GM12878 (cell line): ENCODE data around the gene CDC7. TPM values are rescaled to one million over a fixed set of nuclear protein-coding genes. Genes with fewer than 3 reads are reported as not detected.
"Not testable (repeated sequence)": the region's sequence is repeated elsewhere in the genome, so short reads cannot be mapped to it uniquely, and the experiment has no call there.

ENCODE experiments used
- ATAC-seq: fragments of 200-7000 bp; cut with Tn5 transposase; 3 replicates; pipeline ENCODE4 v1.9.1; 2020; ENCODE audit warnings: mild to moderate bottlenecking, moderate library complexity
- BruUV-seq: library from RNA; stranded (reverse); fragments of 400-500 nt; replicated peaks from 2 replicates; lab custom pipeline; 2021; lab: Mats Ljungman, UMichigan
- CTCF ChIA-PET: fragments of 300-600 bp; sonication (Branson Sonifier 250); formaldehyde crosslinking; extraction: SDS; loops from one replicate; lab custom pipeline; 2021; ENCODE audit warnings: inconsistent platforms; lab: Yijun Ruan, JAX
- POLR2A ChIA-PET: fragments of 350-600 bp; formaldehyde crosslinking; extraction: SDS; loops from one replicate; lab custom pipeline; 2021; ENCODE audit warnings: inconsistent platforms; lab: Charles Lee
- RAD21 ChIA-PET: fragments of 300-600 bp; sonication (Branson Sonifier 250); formaldehyde crosslinking; loops from one replicate; lab custom pipeline; 2023; ENCODE audit warnings: antibody characterized with exemption; ENCODE audit not compliant: unreplicated experiment; lab: Charles Lee
- SMC1A ChIA-PET: fragments of 300-600 bp; sonication (Branson Sonifier 250); formaldehyde crosslinking; loops from one replicate; lab custom pipeline; 2023; ENCODE audit not compliant: unreplicated experiment, uncharacterized antibody; lab: Charles Lee
- DNase-seq: peaks from one replicate; pipeline ENCODE4 v3.0.0-alpha.2; 2011; ENCODE audit warnings: low read depth, low spot score
- FAIRE-seq: peaks from 3 replicates; lab custom pipeline; 2011; peaks lifted over from hg19 to GRCh38; lab: Jason Lieb, UNC
- H2AFZ ChIP-seq: 2 replicates; pipeline ENCODE4 v1.6.0; 2011; ENCODE audit warnings: low read depth, low read length, control low read depth; ENCODE audit not compliant: control insufficient read depth
- H3K27ac ChIP-seq: 2 replicates; pipeline ENCODE4 v1.5.1; 2011; ENCODE audit warnings: control low read depth; ENCODE audit not compliant: control insufficient read depth, insufficient read depth
- H3K27me3 ChIP-seq, 2 experiments: replicated peaks in 1 of 2; 2 replicates each; pipeline versions ENCODE4 v1.6.0 to v1.6.1; 2011; ENCODE audit warnings: low read length in 1 of 2; ENCODE audit not compliant: control insufficient read depth in 2 of 2, insufficient read depth in 2 of 2
- H3K36me3 ChIP-seq, 2 experiments: 2 replicates each; pipeline ENCODE4 v1.5.1; 2011; ENCODE audit warnings: low read length in 1 of 2; ENCODE audit not compliant: control insufficient read depth in 2 of 2, insufficient read depth in 2 of 2
- H3K4me1 ChIP-seq: 2 replicates; pipeline ENCODE4 v1.6.1; 2011; ENCODE audit warnings: mild to moderate bottlenecking, low read length, moderate library complexity, mixed read lengths; ENCODE audit not compliant: control insufficient read depth, insufficient read depth
- H3K4me2 ChIP-seq: 2 replicates; pipeline ENCODE4 v1.6.0; 2011; ENCODE audit warnings: control low read depth; ENCODE audit not compliant: control insufficient read depth, insufficient read depth
- H3K4me3 ChIP-seq: fragments of 200-600 bp; sonication (generic); 2 replicates; pipeline ENCODE4 v1.5.1; 2016
- H3K79me2 ChIP-seq: 2 replicates; pipeline ENCODE4 v1.6.0; 2011; ENCODE audit warnings: low read length; ENCODE audit not compliant: control insufficient read depth, insufficient read depth
- H3K9ac ChIP-seq: 2 replicates; pipeline ENCODE4 v1.8.0; 2011; ENCODE audit warnings: low read length, control low read depth, mixed read lengths; ENCODE audit not compliant: control insufficient read depth, insufficient read depth
- H3K9me3 ChIP-seq: replicated peaks from 3 replicates; pipeline ENCODE4 v1.5.1; 2011; ENCODE audit warnings: mild to moderate bottlenecking, low read length; ENCODE audit not compliant: control insufficient read depth, insufficient read depth
- H4K20me1 ChIP-seq: 2 replicates; pipeline ENCODE4 v1.6.0; 2011; ENCODE audit not compliant: control insufficient read depth, insufficient read depth
- CBFB ChIP-seq: IDR thresholded peaks from 2 replicates; pipeline ENCODE4 v1.6.1; 2016; ENCODE audit warnings: antibody characterized with exemption, low read depth
- CREB1 ChIP-seq: IDR thresholded peaks from 2 replicates; pipeline ENCODE4 v1.6.1; 2012; ENCODE audit warnings: low read depth, mild to moderate bottlenecking, inconsistent platforms
- HDAC2 ChIP-seq: fragments of 200-600 bp; sonication (generic); IDR thresholded peaks from 2 replicates; pipeline ENCODE4 v1.6.1; 2017
- IKZF2 ChIP-seq, 2 experiments: fragments of 450-650 bp; IDR thresholded peaks; 2 replicates each; pipeline ENCODE4 v1.6.1; 2017; ENCODE audit warnings: mild to moderate bottlenecking in 2 of 2, moderate library complexity in 2 of 2
- RELA ChIP-seq: fragments of 450-650 bp; IDR thresholded peaks from 2 replicates; pipeline ENCODE4 v1.8.0; 2014; ENCODE audit warnings: borderline replicate concordance; ENCODE audit not compliant: partially characterized antibody
- SIN3A ChIP-seq: IDR thresholded peaks from 2 replicates; pipeline ENCODE4 v1.6.1; 2012; ENCODE audit warnings: low read depth, low read length, improper control_type of control experiment
- SUZ12 ChIP-seq: fragments of 200-600 bp; sonication (generic); IDR thresholded peaks from one replicate; pipeline ENCODE4 v1.6.1; 2018; ENCODE audit warnings: antibody characterized with exemption, mild to moderate bottlenecking; ENCODE audit not compliant: unreplicated experiment
- TBL1XR1 ChIP-seq: IDR thresholded peaks from 2 replicates; pipeline ENCODE4 v1.6.1; 2012; ENCODE audit warnings: low read depth, low read length, improper control_type of control experiment
- TCF3 ChIP-seq: IDR thresholded peaks from 2 replicates; pipeline ENCODE4 v1.6.1; 2012; ENCODE audit warnings: low read depth, mild to moderate bottlenecking, low read length, borderline replicate concordance; ENCODE audit not compliant: insufficient read depth
- ZNF217 ChIP-seq: fragments of 450-650 bp; IDR thresholded peaks from 2 replicates; pipeline ENCODE4 v1.6.1; 2017; ENCODE audit warnings: antibody characterized with exemption, mild to moderate bottlenecking
- ZNF24 ChIP-seq: fragments of 450-650 bp; IDR thresholded peaks from 2 replicates; pipeline ENCODE4 v1.6.1; 2017; ENCODE audit warnings: antibody characterized with exemption, mild to moderate bottlenecking
- ZNF592 ChIP-seq: fragments of 450-650 bp; IDR thresholded peaks from 2 replicates; pipeline ENCODE4 v1.6.1; 2017; ENCODE audit warnings: mild to moderate bottlenecking, moderate library complexity
- ZNF622 ChIP-seq: fragments of 450-650 bp; IDR thresholded peaks from 2 replicates; pipeline ENCODE4 v1.6.1; 2017; ENCODE audit warnings: mild to moderate bottlenecking, inconsistent platforms
- WGBS: methylation state at CpG from one replicate; pipeline ENCODE4 v1.1.6; 2016; ENCODE audit warnings: low lambda C conversion rate; ENCODE audit not compliant: insufficient replicate concordance, insufficient coverage; ENCODE audit errors: missing lambda C conversion rate; 5-methylcytosine and 5-hydroxymethylcytosine counted together
- in situ Hi-C: fragments of 300-500 bp; cut with MboI; formaldehyde crosslinking; loops from 9 replicates; pipeline ENCODE4 v1.14.3; 2018; ENCODE audit warnings: mixed read lengths
- intact Hi-C: fragments of 100-400 bp; cut with micrococcal nuclease; formaldehyde crosslinking; loops from one replicate; pipeline ENCODE4 v1.14.2; 2022; ENCODE audit not compliant: unreplicated experiment
- polyA plus RNA-seq, 11 experiments: library from polyadenylated mRNA; depleted of rRNA in 4 of 11; unstranded in 6 of 11; stranded (reverse) in 5 of 11; fragments of >200 nt; fragmentation: Nextera tagmentation in 4 of 11; fragmentation: Illumina TruSeq in 1 of 11; extraction: Ambion mirVana in 4 of 11; extraction: Trizol in 1 of 11; gene quantifications; 1 replicate in 1 of 11; 2 replicates in 10 of 11; pipeline versions ENCODE4 v1.2.1 to v1.2.3, GENCODE V29; 2011 to 2016; ENCODE audit warnings: inconsistent platforms in 2 of 11, missing spikeins in 2 of 11, low read depth in 1 of 11
- total RNA-seq, 4 experiments: library from RNA; depleted of rRNA in 3 of 4; stranded (reverse); fragments of >200 nt in 3 of 4; fragmentation: Illumina TruSeq in 1 of 4; extraction: Trizol in 1 of 4; gene quantifications; 2 replicates each; pipeline versions ENCODE4 v1.2.1 to v1.2.3, GENCODE V29; 2013 to 2021

Gene CDC7
- total and polyA plus RNA-seq, 10 of the 15 experiments (the other 5 are each of a cell fraction or from before 2014, with no cell fraction given) = 14.9 to 37.8 (median 26.0) TPM

GRCh38 chr1:91455896-91456295 lies 44.8 kb upstream of the CDC7 start:
- SMC1A ChIA-PET = no interaction called here
- intact Hi-C loops = no loop called here
- FAIRE-seq = no peak
- no TSS peak for BruUV-seq
- no peak overlapping the region for H3K27ac ChIP-seq
- H3K4me3 ChIP-seq = no peak overlapping the region
- DNase-seq = no peak
- H3K36me3 ChIP-seq = no peaks in the 10 kb centered on the region
- no peak overlapping the region for H2AFZ ChIP-seq
- H3K9ac ChIP-seq = no peak overlapping the region
- POLR2A ChIA-PET = no interaction called here
- no peaks in the 10 kb centered on the region for H3K79me2 ChIP-seq
- RAD21 ChIA-PET = no interaction called here
- no peaks in the 10 kb centered on the region; the same call in 2 of the 3 replicates for H3K9me3 ChIP-seq
- H4K20me1 ChIP-seq = no peaks in the 10 kb centered on the region
- TF ChIP-seq HDAC2 (no peak), IKZF2 (IDR thresholded peaks at IDR 0.05) (no peak), ZNF217 (no peak), ZNF24 (no peak), SIN3A (no peak), ZNF592 (no peak), ZNF622 (no peak), TCF3 (no peak), SUZ12 (no peak), RELA (no peak), CREB1 (no peak), CBFB (no peak), TBL1XR1 (no peak)
- TF ChIP-seq, all 136 proteins: peak for 0
- CTCF ChIA-PET = interaction anchor here (0.6 kb wide), 1 partner anchor 1320 kb away, joined by 3 read pairs; no protein-coding TSS in a partner anchor
- WGBS = 0% methylated on average over 1 of the region's 1 CpG
- no peak for ATAC-seq
- Histone ChIP-seq H3K4me2 (no peak overlapping the region), H3K27me3 (no peaks in the 10 kb centered on the region), H3K4me1 (no peaks in the 10 kb centered on the region)
- in situ Hi-C loops = no loop called here

GRCh38 chr1:91465350-91465749 lies 35.3 kb upstream of the CDC7 start:
- DNase-seq, H3K4me1 ChIP-seq, SMC1A ChIA-PET, H3K27me3 ChIP-seq, H3K36me3 ChIP-seq, BruUV-seq, H4K20me1 ChIP-seq, FAIRE-seq, CTCF ChIA-PET, RAD21 ChIA-PET, H3K27ac ChIP-seq, H3K4me2 ChIP-seq, in situ Hi-C loops, H3K4me3 ChIP-seq, H3K9me3 ChIP-seq, H2AFZ ChIP-seq, H3K79me2 ChIP-seq, POLR2A ChIA-PET, H3K9ac ChIP-seq, intact Hi-C loops, ATAC-seq: not testable (repeated sequence)
- 7% methylated on average over 2 of the region's 2 CpGs for WGBS
